ENCODE data around the gene CAMTA1.

CAMTA1 gene

DNA sequence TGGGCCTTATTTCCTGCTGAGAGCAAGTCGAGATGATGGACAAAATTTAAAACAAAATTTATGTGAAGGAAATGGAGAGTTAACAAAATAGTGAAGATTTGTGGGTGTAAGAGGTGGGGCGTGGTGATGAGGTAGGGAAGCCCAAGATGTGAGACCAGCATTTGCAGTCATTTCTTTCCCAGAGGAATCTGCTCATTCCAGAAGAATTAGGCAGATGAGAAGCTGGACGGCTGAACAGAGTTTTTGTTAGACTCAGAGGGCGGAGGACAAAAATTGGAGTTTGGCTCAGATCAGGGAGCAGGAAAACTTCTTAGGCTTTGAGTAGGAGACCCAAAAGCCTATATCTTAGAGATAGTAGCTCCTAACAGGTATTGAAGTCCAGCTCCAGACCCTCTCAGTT is 65.3 kb downstream of the CAMTA1 start:
- DNase-seq (ENCODE audit: low spot score): no peak

- no peak for DNase-seq (ENCODE audit: low spot score)
Observed at GRCh38 chr1:6852136-6852890, 67.1 kb downstream of the CAMTA1 start.

DNA sequence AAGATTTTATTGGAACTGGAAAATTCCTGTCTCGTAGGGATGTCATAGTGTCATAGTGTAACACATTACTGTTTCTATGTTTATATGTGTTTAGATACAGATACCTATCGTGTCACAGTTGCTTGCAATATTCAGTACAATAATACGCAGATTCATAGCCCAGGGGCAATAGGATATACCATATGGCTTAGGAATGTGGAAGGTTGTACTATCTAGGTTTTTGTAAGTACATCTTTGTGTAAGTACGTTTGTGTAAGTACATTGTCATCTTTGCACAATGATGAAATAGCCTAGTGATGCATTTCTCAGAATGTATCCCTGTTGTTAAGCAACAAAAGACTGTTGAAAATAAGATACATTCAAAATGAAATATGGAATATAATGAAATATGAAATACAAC is 68.9 kb downstream of the CAMTA1 start:
- DNase-seq (ENCODE audit: low spot score): no peak

GRCh38 chr1:6857831-6858230 is 72.6 kb downstream of the CAMTA1 start:
- no peak for DNase-seq (ENCODE audit: low spot score)

GRCh38 chr1:6858596-6858995 is 73.3 kb downstream of the CAMTA1 start:
- no peak for DNase-seq (ENCODE audit: low spot score)

DNA sequence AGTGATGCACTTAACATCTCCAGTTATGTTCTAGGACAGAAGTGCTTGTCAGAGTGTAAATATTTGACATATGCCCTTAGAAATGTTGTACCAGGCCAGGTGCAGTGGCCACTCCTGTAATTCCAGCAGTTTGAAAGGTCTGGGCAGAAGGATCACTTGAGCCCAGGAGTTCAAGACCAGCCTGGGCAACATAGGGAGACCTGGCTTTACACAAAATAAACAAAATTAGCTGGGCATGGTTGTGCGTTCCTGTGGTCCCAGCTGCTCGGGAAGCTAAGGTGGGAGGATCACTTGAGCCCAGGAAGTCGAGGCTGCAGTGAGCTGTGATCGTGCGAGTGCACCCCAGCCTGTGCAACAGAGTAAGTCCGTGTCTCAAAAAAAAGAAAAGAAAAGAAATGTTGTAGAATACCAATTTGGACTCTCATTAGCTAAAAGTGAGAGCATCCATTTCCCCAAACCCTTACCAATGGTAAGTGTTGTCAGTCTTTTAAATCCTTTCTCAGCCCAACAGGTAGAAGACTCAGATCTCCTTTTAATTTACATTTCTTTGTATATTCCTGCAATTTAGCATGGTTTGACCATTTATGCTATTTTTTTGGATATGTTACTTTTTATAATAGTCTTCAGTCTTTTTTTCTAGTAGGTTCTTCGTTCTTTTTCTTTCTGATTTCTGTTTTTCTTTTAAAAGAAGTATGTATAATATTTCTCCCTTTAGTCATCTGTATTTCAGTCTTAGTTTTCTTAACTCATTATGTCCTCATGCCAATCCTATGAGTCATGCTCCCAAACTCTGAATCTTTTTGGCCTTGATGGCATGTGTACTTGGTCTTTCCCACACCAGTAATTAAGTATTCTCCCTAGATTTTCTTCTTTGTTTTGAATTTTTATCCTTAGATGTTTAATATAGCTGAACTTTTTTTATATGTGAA is 74.4 kb downstream of the CAMTA1 start:
- DNase-seq (ENCODE audit: low spot score): no peak

DNA sequence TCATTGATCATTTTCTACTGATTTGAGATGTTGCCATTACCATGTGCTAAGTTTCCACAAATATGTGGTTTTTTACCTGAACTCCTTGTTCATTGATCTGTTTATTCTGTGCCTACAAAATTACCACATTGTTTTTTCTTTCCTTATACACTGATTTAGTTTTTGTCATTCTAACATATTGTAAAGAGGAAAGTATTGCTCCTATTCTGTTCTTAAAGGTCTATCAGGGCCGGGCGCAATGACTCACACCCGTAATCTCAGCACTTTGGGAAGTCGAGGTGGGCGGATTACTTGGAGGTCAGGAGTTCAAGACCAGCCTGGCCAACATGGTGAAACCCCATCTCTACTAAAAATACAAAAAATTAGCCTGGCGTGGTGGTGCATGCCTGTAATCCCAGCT is 75.1 kb downstream of the CAMTA1 start:
- no peak for DNase-seq (ENCODE audit: low spot score)

GRCh38 chr1:6861075-6861724 is 75.9 kb downstream of the CAMTA1 start:
- no peak for DNase-seq (ENCODE audit: low spot score)

GRCh38 chr1:6862906-6863305 is 77.7 kb downstream of the CAMTA1 start:
- DNase-seq (ENCODE audit: low spot score): no peak

- DNase-seq (ENCODE audit: low spot score): no peak
Observed at GRCh38 chr1:6864166-6864565, 78.9 kb downstream of the CAMTA1 start.

DNA sequence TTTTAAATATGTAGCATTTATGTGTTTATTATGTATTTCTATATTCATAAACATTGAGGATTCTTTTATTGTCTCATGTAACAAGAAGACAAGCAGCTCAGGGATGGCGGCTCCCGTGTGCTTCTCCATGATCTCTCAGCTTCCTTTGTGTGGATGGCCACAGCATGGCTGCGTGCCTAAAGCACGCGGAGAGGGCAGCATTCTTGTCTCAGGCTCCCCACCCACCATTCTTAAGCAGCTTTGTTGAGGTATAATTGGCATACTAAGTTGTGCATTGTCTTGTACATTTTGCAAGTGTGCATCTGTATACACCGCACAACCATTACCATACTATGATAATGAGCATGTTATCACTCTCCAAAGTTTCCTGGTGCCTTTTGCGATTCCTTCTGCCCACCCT is 81.6 kb downstream of the CAMTA1 start:
- no peak for DNase-seq (ENCODE audit: low spot score)

GRCh38 chr1:6867321-6867720 is 82.1 kb downstream of the CAMTA1 start:
- no peak for DNase-seq (ENCODE audit: low spot score)

- no peak for DNase-seq (ENCODE audit: low spot score)
Observed at GRCh38 chr1:6867729-6868659, 82.7 kb downstream of the CAMTA1 start.

DNA sequence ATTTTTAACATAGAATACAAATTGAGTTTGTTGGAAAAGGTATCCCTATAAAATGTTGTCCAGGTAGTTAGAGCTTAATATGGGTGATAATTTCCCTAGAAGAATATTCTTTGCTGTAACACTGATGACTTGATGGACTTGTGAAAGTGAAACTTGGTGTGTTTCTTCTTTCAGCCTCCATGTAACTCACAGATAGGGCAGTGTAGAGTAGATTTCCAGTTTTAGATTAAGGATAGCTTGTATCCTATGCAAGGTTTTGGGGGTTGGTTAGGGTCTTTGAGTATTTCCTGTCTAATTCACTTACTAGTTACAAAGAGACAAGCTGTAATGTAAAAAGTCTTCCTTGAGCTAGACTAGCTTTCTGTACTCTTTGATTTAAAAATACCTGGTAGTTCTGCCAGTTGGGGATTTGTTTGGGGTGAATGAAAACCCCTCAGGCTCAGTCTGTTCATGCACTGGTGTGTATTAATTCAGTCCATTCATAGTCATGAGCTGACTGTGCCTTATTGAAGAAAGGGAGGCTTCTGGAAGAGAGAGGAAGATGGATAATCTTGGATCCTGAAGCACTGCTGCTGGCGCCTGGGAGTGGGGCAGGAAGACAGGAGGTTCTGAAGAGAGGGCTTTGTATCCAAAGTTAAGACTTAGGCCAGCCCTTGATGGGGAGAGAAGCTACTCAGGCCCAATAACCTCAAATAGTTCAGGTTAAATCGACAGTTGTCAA is 83.6 kb downstream of the CAMTA1 start:
- DNase-seq (ENCODE audit: low spot score): no peak

- no peak for DNase-seq (ENCODE audit: low spot score)
Observed at GRCh38 chr1:6869545-6869944, 84.3 kb downstream of the CAMTA1 start.

- no peak for DNase-seq (ENCODE audit: low spot score)
Observed at GRCh38 chr1:6870086-6870485, 84.8 kb downstream of the CAMTA1 start.

GRCh38 chr1:6870571-6870970 is 85.3 kb downstream of the CAMTA1 start:
- DNase-seq (ENCODE audit: low spot score): no peak

DNA sequence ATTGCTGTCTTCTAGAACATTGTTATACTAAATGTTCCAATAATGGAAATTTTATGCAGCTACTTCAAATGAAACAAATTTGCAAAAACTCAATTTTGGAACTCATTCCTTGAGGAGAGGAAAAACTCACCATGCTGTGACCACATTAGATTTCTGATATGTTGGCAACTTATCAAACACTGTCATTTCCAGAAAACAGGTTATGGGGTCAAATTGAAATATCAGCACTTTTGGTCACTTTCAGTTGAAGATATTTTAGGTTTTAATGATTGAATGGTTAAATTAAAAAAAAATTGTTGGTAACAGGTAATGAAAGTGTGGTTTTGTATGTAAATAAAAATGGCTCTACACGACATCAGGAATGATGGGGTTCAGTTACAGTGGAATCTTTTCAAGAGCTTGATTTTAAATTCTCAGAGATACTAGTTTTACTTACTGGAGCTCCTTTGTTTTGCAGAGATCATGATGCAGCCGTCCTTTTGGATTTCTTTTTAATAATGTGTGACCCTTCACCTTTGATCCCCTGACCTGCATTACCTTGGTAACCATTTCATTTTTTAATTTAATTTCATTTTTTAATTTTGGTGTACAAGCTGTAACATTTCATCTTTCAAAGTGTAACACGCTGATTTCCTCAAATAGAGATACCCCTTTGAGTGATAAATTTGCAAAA is 86.2 kb downstream of the CAMTA1 start:
- DNase-seq (ENCODE audit: low spot score): no peak

GRCh38 chr1:6872573-6873261 is 87.5 kb downstream of the CAMTA1 start:
- DNase-seq (ENCODE audit: low spot score): no peak
